ENCODE data around the gene PAQR5.

PAQR5 gene

GRCh38 chr15:69451951-69452691, 153.4 kb downstream of the PAQR5 start:
- DNase-seq (ENCODE audit: extremely low read depth, low read depth), result no peak
- no peak for TF ChIP-seq CTCF (IDR thresholded peaks at IDR 0.05; ENCODE audit: low read depth, low read length)

GRCh38 chr15:69452692-69453521, 154.2 kb downstream of the PAQR5 start, which contains the start of gene RPLP1:
Gene RPLP1 (plus strand): TSS chr15:69452818. CDS start chr15:69452949, 131 bp downstream.
- peak; percentile 90 for DNase-seq (ENCODE audit: extremely low read depth, low read depth)

GRCh38 chr15:69454953-69455352, 156.2 kb downstream of the PAQR5 start:
- TF ChIP-seq CTCF (IDR thresholded peaks at IDR 0.05; ENCODE audit: low read depth, low read length), result no peak
- no peak for DNase-seq (ENCODE audit: extremely low read depth, low read depth)

More at GRCh38 chr15:69452692-69453521, 154.2 kb downstream of the PAQR5 start, which contains the start of gene RPLP1:
- no peak for TF ChIP-seq CTCF (IDR thresholded peaks at IDR 0.05; ENCODE audit: low read depth, low read length)

GRCh38 chr15:69456208-69457166, 157.8 kb downstream of the PAQR5 start:
- no peak for DNase-seq (ENCODE audit: extremely low read depth, low read depth)
- TF ChIP-seq CTCF (IDR thresholded peaks at IDR 0.05; ENCODE audit: low read depth, low read length), result no peak

Measured in AG09319 (cell line).